Activated CD4-positive, alpha-beta T cell treated with anti-CD3 and anti-CD28 coated beads, Interleukin-2, amount 50 U/mL, for 16 hours (primary cell): Measurements from ENCODE around the gene SYNJ1.
"Not testable (repeated sequence)": the region's sequence is repeated elsewhere in the genome, so short reads cannot be mapped to it uniquely, and the experiment has no call there.

ENCODE experiments used
- DNase-seq: peaks from one replicate; pipeline ENCODE4 v3.0.0-alpha.2; 2020

SYNJ1 gene

DNA sequence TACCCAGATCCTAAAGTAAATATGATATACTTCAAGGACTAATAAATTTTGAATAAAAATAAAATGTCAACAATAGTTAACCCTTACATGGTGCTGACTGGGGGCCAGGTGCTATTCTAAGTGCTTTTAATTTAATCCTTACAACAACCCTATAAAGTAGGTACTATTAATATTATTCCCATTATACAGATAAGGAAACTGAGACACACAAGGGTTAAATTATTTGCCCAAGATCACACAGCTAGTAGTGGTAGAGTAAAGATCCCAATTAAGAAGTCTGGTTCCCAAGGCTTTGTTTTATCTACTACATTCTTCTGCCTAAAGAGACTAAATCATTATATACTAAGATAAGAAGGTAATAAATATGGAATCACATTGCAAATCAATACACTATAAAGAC lies 34.2 kb downstream of the SYNJ1 start:
- DNase-seq: no peak

DNA sequence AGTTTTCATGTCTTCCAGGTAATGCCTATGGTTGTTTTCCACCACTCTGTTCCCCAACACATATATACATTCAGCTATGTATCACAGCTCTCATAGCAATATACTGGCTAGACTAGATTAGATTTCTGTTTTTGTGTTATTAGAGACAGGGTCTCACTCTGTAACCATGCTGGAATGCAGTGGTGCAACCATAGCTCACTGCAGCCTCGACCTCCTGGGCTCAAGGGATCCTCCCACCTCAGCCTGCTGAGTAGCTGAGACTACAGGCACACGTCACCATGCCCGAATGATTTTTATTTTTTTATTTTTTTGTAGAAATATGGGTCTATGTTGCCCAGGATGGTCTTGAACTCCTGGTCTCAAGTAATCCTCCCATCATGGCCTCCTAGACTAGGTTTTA lies 37.7 kb downstream of the SYNJ1 start:
- DNase-seq: no peak

DNA sequence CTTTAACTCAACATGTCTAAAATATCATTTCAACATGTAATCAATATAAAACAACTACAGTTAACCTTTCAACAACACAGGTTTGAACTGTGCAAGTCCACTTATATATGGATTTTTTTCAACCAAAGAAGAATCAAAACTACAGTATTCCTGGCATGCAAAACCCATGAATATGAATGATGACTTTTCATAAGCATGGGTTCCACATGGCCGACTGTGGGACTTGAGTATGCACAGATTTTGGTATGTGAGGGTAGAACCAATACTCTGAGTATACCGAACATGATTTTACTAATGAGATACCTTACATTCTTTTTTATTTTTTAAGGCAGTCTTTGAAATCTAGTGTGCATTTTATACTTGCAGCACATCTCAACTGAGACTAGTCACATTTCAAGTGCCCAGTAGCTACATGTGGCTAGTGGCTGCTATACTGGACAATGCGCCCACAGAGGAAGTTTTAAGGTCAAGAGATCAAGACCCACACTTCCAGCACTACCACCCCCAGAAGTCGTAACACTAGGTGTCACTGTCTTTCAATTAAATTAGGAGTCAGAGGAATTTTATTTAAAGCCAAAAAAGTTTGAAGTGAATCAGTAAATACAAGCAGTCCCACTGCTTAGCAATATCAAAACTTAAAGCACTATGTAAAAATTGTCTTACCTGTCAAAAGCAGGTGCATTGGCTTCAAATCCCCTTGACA lies 40.0 kb downstream of the SYNJ1 start:
- DNase-seq: no peak

DNA sequence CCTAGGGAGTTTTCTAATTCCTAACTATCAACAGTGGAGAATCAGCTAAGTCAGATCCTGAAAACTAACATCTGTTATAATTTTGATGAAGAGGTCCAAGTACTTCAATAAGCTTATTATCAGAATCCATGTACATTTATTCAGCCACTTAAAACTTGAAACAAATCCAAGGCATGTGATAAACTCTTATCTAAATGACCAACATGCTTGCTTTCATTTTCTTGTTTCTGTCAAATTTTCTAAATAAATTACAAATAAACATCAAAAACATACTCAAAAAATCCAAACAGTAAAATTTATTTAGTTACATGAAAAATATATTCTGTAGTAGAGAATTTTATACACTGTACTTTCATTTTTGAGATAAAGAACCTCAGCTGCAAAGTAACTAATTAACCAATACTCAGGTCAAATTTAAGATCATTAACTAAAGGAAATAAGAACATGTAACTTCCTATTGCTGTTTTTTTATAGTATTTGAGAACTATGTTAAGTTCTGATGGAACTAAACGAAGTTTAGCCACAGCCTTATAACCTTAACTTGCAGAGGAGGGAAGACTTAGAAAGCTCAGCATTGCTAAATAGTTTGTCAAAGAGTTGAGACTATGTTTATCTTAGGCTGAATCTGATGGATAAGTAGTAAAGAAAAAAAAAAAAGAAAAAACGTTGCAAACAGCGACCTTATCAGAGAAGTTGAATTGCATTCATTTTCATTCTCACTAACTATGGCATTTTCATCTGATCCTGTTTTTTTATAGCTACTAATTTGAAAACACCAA lies 44.9 kb downstream of the SYNJ1 start:
- DNase-seq: no peak

DNA sequence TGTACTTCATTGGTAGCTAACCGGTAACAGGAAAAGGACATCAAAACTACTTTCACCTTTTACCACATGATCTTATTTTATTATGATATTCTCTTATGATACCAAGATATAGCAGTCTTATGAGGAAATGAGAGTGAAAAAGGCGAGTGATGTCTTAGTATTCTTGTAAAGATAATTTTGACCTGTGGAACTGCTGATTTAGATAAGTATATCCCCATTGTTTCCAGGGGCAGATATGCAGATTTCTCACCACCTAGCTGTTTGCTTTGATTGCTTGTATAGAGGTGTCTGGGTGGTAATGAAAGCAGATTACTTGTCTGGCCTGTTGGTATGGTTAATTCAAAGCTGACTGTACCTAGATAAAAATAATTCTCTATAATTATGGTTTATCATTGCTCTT lies 53.1 kb downstream of the SYNJ1 start:
- DNase-seq: no peak

DNA sequence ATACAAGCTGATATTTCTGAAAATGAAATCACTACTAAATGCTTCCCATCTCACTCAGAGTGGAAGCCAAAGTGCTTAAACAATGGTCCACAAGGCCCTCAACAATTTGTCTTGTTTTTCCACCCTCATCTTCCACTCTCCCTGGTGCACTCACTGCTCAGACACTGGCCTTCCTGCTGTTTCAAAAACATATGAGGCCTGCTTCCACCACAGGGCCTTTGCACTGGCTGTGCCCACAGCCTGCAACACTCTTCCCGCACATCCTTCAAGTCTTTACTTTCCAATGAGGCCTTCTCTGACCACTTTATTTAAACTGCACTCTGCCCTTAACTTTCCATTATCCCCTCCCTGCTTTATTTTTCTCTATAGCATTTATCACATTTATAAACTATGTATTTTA lies 53.8 kb downstream of the SYNJ1 start:
- no peak for DNase-seq

DNA sequence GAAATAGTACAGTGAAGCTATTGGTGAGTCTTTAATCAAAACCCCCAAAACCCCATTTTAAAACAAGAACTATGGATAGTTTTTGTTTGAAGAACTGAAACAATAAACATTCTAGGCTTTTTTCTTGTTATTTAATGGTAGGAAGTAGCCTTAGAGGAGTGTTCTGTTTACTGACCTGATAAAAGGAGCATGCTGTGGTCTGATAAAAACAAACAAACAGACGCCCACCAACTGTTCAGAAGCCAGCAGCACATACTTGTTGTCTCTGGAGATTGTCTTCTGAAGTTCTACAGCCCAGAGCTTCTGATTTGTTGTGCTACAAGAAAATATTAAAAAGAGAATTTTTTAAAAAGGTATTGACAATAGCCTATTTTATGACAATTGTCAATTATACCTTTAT lies 61.6 kb downstream of the SYNJ1 start:
- no peak for DNase-seq

DNA sequence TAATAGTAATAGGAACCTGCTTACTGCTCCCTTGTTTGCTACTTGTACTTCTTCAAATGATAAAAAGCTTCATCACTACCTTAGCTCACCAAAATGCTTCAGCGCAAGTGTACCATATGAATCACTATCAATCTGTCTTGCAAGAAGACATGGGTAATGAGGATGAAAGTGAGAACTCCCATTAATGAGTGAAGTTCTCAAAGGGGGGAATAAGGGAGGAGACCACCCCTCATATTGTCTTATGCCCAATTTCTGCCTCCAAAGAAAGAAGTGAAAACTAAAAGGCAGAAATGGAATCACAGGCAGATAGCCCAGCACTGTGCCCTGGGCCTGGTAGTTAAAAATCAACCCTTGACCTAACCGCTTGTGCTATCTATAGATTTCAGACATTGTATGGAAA lies 63.7 kb downstream of the SYNJ1 start:
- DNase-seq: not testable (repeated sequence)

DNA sequence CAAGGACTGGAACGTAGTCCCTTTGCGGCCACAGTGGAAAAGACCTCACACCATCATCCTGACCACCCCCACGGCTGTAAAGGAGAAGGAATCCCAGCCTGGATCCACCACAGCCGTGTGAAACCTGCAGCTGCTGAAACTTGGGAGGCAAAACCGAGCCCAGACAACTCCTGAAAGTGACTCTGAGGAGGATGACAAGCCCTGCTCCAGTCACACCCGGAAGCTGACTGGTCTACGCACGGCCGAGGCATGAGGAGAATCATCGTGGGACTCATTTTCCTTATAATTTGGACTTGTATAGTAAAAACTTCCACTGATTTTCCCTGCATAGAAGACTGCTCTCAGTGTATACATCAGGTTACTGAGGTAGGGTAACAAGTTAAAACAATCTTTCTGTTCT lies 65.8 kb downstream of the SYNJ1 start:
- not testable (repeated sequence) for DNase-seq

DNA sequence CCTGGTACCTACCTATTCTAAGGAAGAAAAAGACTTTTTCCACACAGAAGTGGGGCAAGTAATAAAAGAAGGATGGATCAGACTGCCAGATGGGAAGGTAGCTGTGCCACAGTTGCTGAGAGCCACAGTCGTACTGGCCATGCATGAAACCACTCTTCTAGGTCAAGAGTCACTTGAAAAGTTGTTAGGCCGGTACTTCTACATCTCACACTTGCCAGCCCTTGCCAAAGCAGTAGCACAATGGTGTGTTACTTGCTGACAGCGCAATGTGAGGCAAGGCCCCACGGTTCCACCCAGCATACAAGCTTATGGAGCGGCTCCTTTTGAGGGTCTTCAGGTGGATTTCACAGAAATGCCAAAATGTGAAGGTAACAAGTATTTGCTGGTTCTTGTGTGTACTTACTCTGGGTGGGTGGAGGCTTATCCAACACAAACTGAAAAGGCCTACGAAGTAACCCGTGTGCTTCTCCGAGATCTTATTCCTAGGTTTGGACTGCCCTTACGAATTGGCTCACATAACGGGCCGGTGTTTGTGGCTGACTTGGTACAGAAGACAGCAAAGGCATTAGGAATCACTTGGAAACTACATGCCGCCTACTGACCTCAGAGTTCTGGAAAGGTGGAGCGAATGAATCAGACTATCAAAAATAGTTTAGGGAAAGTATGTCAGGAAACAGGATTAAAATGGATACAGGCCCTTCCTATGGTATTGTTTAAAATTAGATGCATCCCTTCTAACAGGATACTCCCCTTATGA lies 66.6 kb downstream of the SYNJ1 start:
- DNase-seq: not testable (repeated sequence)

DNA sequence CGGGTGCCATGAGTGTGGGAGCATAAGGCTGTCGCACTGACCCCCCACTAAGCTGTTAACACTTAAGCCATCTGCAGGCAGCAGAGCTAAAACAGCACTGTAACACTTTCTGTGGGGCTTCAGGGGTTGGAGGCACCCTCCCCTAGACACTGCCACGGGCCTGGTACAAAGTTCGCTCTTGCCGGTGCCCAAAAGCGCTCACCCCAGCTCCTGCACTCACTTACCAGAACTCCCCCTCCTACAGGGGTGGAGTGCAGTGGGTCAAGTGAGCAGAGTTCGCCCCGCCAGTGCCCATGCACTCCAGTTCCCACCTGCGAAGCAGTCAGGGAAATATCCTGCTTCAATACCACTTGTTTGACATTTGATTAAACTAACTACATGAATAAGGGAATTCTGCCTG lies 69.3 kb downstream of the SYNJ1 start:
- DNase-seq: no peak

DNA sequence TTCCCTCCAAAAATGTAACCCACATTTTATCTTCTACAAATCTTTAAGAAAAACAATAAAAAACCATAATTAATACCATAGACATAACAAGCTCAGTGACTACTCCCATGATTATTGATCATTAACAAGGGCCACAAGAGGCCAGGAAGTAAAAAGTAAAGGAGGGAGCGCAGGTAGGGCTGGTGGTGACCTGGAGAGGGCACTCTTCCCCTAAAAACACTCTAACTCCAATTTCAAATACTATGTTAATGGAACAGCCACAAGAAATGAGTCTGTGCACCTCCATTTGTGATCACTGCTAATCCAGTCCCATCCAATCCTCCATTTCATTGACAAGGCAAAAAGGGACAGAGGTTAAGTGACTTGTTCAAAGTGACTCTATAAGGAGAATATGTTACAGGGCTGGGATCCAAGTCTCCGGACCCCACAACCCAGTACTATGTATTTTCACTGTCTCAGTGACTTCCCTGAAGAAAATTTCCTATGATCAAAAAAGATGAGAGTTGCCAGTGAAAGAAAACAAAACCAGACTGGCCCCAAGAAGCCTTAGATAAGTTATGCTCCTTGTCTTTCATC lies 74.4 kb downstream of the SYNJ1 start:
- DNase-seq: peak; percentile 37

DNA sequence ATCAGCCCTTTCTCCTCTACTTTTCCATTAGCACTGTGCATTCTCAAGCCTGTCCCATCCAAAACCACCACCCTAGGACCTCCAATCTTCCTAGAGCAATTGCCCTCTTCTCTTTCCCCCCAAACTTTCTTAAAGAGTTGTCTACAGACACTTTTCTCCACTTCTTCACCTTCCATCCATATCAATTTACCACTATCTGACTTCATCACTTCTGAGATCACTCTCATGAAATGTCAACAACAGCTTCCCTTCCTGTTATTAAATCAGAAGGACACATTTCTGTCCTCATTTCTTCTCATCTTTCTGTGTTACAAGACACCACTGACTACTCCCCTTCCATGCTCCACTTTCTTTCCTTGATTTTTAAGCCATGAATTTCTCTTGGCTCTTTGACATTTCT lies 79.6 kb downstream of the SYNJ1 start:
- DNase-seq: no peak

DNA sequence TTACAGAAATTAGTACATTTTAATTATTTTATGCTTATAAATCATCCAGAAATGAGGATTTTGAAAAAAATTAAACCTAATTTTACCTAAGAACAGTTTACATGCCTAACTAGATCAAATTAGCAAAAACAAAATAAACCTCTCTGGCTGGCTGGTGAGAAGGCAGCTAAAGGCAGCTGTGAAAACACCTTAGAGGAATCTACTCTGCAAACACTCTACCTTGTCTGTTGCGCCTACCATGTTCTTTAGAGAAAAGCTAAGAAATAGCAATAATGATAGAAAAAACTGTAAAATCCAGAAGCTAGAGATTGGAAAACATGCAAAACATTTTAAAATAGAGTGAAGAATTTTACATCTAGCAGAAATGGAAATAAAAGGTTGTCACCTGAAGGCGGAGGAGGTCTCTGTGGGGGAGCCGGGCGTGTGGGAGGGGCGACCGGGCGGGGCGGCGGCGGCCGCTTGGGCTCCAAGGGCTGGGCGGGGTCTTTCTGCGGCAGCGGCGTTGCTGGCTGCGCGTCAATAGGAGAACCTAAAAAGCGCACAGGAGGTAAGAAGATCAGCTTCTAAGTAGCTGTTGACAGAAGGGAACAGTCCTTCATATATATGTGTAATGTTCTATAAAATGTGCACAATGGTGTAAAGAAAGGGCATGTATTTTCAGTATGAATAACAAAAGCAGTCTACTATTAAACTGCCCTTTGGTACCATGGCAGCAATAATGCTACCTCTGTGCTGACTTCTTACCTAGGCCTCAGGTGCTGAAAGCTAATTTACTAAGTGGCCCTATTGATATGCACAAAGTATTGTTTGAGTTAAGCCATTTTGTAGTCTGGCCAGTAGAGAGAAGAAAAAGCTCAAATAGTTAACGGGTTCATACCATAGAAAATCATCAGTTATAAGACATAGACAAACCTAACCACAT lies 82.3 kb downstream of the SYNJ1 start:
- no peak for DNase-seq

DNA sequence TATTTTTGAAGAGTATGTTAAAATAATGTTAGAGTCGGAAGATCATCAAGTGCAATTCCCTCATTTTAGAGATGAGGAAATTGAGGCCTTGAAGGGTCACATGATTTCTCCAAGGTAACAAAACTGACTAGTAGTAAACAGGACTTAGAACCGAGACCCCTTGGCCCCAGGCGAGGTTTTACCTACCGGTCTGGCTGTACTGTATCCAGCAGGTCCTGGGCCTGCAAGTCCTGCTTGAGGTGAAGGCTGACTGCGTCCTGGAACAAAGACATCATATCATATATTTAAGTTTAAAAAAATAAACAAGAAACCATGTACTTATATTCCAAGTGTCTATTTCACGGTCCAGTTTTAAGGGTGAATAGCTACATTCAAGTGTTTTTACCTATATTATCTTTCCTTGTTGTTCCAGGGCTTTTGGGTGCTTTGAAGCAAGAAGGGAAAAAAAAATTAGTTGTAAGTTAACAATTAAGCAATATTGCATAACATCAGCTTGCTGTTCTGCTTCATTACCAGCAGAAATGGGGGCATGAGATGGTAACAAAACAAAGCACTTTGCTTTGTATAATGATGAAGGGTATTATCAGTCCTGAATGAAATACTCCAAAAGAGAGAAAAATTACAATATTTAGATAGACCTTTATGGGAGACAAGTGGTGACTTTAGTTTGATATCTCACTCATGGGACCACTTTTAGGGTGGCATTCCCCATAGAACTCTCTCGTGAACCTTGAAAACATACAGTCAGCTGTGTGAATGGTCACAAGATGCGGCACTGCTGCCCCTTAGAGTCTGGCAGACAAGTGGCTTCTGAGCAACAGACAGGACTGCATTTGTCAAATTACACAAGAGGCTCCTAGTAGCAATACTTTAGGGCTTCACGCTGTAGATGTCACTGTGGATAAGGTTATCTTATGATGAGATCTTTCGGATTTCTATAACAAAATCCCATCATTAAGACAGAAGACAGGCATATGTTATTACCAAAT lies 85.8 kb downstream of the SYNJ1 start:
- no peak for DNase-seq

DNA sequence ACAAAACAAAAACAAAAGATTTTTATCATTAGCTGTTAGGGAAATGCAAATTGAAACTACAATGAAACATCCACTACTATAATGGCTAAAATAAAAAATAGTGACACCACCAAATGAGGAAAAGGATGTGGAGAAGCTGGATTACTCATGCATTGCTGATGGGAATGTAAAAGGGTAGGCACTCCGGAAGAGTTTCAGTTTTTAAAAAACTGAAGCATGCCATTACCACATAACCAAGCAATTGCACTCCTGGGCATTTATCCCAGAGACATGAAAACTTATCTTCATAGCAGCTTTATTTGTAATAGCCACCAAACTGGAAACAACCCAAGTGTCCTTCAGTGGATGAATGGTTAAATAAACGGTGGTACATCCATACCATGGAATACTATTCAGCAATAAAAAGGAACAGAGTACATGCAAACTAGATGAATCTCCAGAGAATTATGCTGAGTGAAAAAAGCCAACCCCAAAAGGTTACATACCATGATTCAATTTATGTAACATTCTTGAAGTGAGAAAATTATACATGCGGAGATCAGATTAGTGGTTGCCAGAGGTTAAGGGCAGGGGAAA lies 101.1 kb downstream of the SYNJ1 start:
- no peak for DNase-seq

DNA sequence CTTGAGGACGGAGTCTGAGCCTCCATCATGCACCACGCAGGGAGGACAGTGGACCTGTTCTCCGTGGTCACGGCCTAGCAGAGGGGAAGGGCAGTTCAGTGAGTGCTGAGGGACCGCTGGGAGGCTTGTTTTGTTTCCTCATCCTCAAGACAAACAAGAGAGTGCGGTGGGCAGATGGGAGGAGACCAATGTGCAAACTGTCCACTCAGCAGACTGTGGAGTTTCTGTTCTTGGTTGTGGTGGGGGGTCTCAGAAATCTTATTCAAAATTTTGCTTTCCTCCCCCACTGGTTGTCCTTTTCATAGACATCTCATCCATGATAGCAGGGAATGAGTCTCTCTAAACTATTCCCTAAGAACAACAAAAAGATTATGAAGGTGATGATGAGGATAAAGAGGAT lies 109.6 kb downstream of the SYNJ1 start:
- not testable (repeated sequence) for DNase-seq

DNA sequence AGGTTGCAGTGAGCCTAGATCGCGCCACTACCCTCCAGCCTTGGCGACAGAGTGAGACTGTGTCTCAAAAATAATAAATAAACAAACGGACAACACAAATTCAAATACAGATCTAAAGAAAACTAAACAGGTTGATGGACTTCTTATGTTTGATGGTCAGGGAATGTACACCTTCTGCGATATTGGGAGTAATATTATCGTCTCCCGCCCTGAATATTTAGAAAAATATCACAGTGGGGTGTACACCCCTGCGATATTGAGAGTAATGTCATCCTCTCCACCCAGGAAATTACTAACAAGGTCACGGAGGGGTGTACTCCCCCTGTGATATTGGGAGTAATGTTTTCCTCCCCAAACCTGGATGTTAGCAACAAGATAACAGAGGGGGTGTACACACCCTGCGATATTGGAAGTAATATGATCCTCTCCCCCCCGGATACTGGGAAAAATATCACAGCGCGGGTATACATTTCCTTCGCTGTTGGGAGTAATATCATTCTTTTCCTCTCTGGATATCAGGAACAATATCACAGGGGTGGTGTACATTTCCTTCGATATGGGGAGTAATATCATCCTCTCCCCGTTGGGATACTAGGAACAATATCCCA lies 114.3 kb downstream of the SYNJ1 start:
- no peak for DNase-seq

DNA sequence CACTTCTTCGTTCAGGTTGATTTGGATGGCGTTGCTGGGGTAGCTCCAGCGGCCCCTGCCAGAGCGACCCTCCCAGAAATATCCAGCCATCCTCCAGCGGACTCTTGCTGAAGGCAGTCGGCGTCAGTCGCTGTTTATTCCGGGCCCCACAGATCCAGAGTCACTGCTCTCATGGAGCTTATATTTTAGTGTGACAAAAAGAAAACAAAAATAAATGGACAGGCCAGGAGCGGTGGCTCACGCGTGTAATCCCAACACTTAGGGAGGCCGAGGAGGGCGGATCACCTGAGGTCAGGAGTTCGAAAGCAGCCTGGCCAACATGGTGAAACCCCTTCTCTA lies 114.8 kb downstream of the SYNJ1 start:
- DNase-seq: no peak
